ENCODE results near the gene SARM1. TPM values are rescaled to one million over a fixed set of nuclear protein-coding genes. Genes with fewer than 3 reads are reported as not detected.

The SARM1 gene
- total and polyA plus RNA-seq, 9 of the 15 experiments (the other 6 are each of a cell fraction or from before 2014, with no cell fraction given), result 0.04 to 0.55 (median 0.11) TPM; not detected in 2

DNA sequence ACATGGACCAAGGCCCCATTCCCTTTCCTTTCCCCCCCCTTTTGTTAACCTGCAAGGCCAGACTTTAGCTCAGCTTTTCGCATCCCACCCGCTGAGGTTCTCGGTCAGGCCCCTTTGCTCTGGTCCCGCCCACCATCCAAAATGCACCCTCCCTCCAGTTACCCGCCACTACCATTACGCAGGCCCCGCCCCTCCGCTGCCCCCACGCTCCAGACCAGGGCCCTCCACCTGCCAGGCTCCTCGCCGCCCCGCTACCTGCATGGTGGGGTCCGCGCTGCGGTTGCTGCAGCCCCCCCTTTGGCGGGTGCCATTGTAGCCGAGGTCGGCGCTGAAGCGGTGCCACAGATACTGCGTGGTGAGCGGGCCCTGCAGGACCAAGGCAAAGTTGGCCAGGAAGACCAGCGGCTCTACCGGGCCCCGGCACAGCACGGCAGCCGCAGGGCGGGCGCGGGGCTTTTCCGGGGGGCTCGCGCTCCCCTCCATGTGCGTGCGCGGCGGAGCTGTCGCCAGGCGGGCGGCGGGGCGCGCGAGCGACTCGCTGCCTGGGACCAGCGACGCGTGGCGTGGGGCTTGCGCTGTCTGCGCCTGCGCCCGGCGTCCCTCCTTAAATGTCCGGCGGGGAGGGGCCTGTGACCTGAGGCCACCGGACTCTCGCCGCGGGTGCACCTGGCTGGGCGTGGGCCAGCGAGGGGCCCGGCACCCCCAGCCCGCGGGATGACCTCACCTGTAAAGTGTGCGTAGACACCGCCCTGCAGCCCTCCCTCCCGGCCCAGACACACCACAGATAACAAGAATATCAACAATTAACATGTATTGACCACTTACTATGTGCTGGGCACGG lies 34.4 kb downstream of the SARM1 start, which contains the start of gene SLC46A1 (continued):
- TF ChIP-seq MAZ (CRISPR knock-in tag; conservative IDR thresholded peaks at IDR 0.05 in 1 of 2, IDR thresholded peaks at IDR 0.05 in 1 of 2), result peak; percentile 51 to 61; a peak in 3 of 4 replicates
- no peak for TF ChIP-seq STAG1 (CRISPR knock-in tag; IDR thresholded peaks at IDR 0.05; ENCODE audit: borderline replicate concordance)
- no peak for TF ChIP-seq HMGXB4 (CRISPR knock-in tag; IDR thresholded peaks at IDR 0.05)
- no peak for TF ChIP-seq ZNF77 (CRISPR knock-in tag; IDR thresholded peaks at IDR 0.05)
- TF ChIP-seq TOE1 (IDR thresholded peaks at IDR 0.05; ENCODE audit: borderline replicate concordance), result no peak
- no peak for TF ChIP-seq TOE1 (CRISPR knock-in tag; IDR thresholded peaks at IDR 0.05; ENCODE audit: borderline replicate concordance, low read depth)
- TF ChIP-seq ZNF41 (CRISPR knock-in tag; conservative IDR thresholded peaks at IDR 0.05), result no peak
- no peak for TF ChIP-seq BMI1 (IDR thresholded peaks at IDR 0.05; ENCODE audit: low read length)
- no peak for TF ChIP-seq GTF2A2 (tag; IDR thresholded peaks at IDR 0.05)
- TF ChIP-seq CXXC5 (CRISPR knock-in tag; IDR thresholded peaks at IDR 0.05), result peak; percentile 61
- no peak for TF ChIP-seq CC2D1A (IDR thresholded peaks at IDR 0.05)
- no peak for TF ChIP-seq NCOA6 (IDR thresholded peaks at IDR 0.05)
- TF ChIP-seq XRCC4 (IDR thresholded peaks at IDR 0.05; ENCODE audit: extremely low read depth, insufficient read depth, insufficient read length), result no peak
- no peak for TF ChIP-seq ZBTB26 (CRISPR knock-in tag; IDR thresholded peaks at IDR 0.05)
- TF ChIP-seq STAT5A (IDR thresholded peaks at IDR 0.05; ENCODE audit: borderline replicate concordance, low read length), result no peak
- TF ChIP-seq CEBPG (CRISPR knock-in tag; IDR thresholded peaks at IDR 0.05), result no peak
- TF ChIP-seq CEBPG (tag; conservative IDR thresholded peaks at IDR 0.05 in 1 of 2, IDR thresholded peaks at IDR 0.05 in 1 of 2), result no peak
- no peak for TF ChIP-seq HDAC3 (IDR thresholded peaks at IDR 0.05; ENCODE audit: borderline replicate concordance, partially characterized antibody)
- no peak for TF ChIP-seq HDAC2 (IDR thresholded peaks at IDR 0.05)
- TF ChIP-seq SIN3B (IDR thresholded peaks at IDR 0.05; ENCODE audit: low read depth), result 0 out of 2 replicates have a peak, but pooled peaks have one; percentile 28
- no peak for TF ChIP-seq ILF3 (IDR thresholded peaks at IDR 0.05; ENCODE audit: borderline replicate concordance)
- no peak for TF ChIP-seq ZNF512 (tag; IDR thresholded peaks at IDR 0.05)
- TF ChIP-seq MITF (IDR thresholded peaks at IDR 0.05), result no peak
- TF ChIP-seq ZNF23 (CRISPR knock-in tag; IDR thresholded peaks at IDR 0.05), result no peak

Measured in K562 (cell line).